GM12878 (cell line): Measurements from ENCODE around the gene PCSK9. TPM values are rescaled to one million over a fixed set of nuclear protein-coding genes. Genes with fewer than 3 reads are reported as not detected.

Experiments
- ATAC-seq: fragments of 200-7000 bp; cut with Tn5 transposase; 3 replicates; pipeline ENCODE4 v1.9.1; 2020; ENCODE audit warnings: mild to moderate bottlenecking, moderate library complexity
- BruUV-seq: library from RNA; stranded (reverse); fragments of 400-500 nt; replicated peaks from 2 replicates; lab custom pipeline; 2021; lab: Mats Ljungman, UMichigan
- CTCF ChIA-PET: fragments of 300-600 bp; sonication (Branson Sonifier 250); formaldehyde crosslinking; extraction: SDS; loops from one replicate; lab custom pipeline; 2021; ENCODE audit warnings: inconsistent platforms; lab: Yijun Ruan, JAX
- POLR2A ChIA-PET: fragments of 350-600 bp; formaldehyde crosslinking; extraction: SDS; loops from one replicate; lab custom pipeline; 2021; ENCODE audit warnings: inconsistent platforms; lab: Charles Lee
- RAD21 ChIA-PET: fragments of 300-600 bp; sonication (Branson Sonifier 250); formaldehyde crosslinking; loops from one replicate; lab custom pipeline; 2023; ENCODE audit warnings: antibody characterized with exemption; ENCODE audit not compliant: unreplicated experiment; lab: Charles Lee
- SMC1A ChIA-PET: fragments of 300-600 bp; sonication (Branson Sonifier 250); formaldehyde crosslinking; loops from one replicate; lab custom pipeline; 2023; ENCODE audit not compliant: unreplicated experiment, uncharacterized antibody; lab: Charles Lee
- DNase-seq: peaks from one replicate; pipeline ENCODE4 v3.0.0-alpha.2; 2011; ENCODE audit warnings: low read depth, low spot score
- FAIRE-seq: peaks from 3 replicates; lab custom pipeline; 2011; peaks lifted over from hg19 to GRCh38; lab: Jason Lieb, UNC
- H2AFZ ChIP-seq: 2 replicates; pipeline ENCODE4 v1.6.0; 2011; ENCODE audit warnings: low read depth, low read length, control low read depth; ENCODE audit not compliant: control insufficient read depth
- H3K27ac ChIP-seq: 2 replicates; pipeline ENCODE4 v1.5.1; 2011; ENCODE audit warnings: control low read depth; ENCODE audit not compliant: control insufficient read depth, insufficient read depth
- H3K27me3 ChIP-seq, 2 experiments: replicated peaks in 1 of 2; 2 replicates each; pipeline versions ENCODE4 v1.6.0 to v1.6.1; 2011; ENCODE audit warnings: low read length in 1 of 2; ENCODE audit not compliant: control insufficient read depth in 2 of 2, insufficient read depth in 2 of 2
- H3K36me3 ChIP-seq, 2 experiments: 2 replicates each; pipeline ENCODE4 v1.5.1; 2011; ENCODE audit warnings: low read length in 1 of 2; ENCODE audit not compliant: control insufficient read depth in 2 of 2, insufficient read depth in 2 of 2
- H3K4me1 ChIP-seq: 2 replicates; pipeline ENCODE4 v1.6.1; 2011; ENCODE audit warnings: mild to moderate bottlenecking, low read length, moderate library complexity, mixed read lengths; ENCODE audit not compliant: control insufficient read depth, insufficient read depth
- H3K4me2 ChIP-seq: 2 replicates; pipeline ENCODE4 v1.6.0; 2011; ENCODE audit warnings: control low read depth; ENCODE audit not compliant: control insufficient read depth, insufficient read depth
- H3K4me3 ChIP-seq: fragments of 200-600 bp; sonication (generic); 2 replicates; pipeline ENCODE4 v1.5.1; 2016
- H3K79me2 ChIP-seq: 2 replicates; pipeline ENCODE4 v1.6.0; 2011; ENCODE audit warnings: low read length; ENCODE audit not compliant: control insufficient read depth, insufficient read depth
- H3K9ac ChIP-seq: 2 replicates; pipeline ENCODE4 v1.8.0; 2011; ENCODE audit warnings: low read length, control low read depth, mixed read lengths; ENCODE audit not compliant: control insufficient read depth, insufficient read depth
- H3K9me3 ChIP-seq: replicated peaks from 3 replicates; pipeline ENCODE4 v1.5.1; 2011; ENCODE audit warnings: mild to moderate bottlenecking, low read length; ENCODE audit not compliant: control insufficient read depth, insufficient read depth
- H4K20me1 ChIP-seq: 2 replicates; pipeline ENCODE4 v1.6.0; 2011; ENCODE audit not compliant: control insufficient read depth, insufficient read depth
- ATF3 ChIP-seq: IDR thresholded peaks from 2 replicates; pipeline ENCODE4 v1.6.1; 2011; ENCODE audit warnings: low read depth, mild to moderate bottlenecking, low read length, moderate library complexity, borderline replicate concordance; ENCODE audit errors: extremely low read depth
- BHLHE40 ChIP-seq, 2 experiments: fragments of 450-650 bp in 1 of 2; IDR thresholded peaks; 2 replicates each; pipeline ENCODE4 v1.6.1; 2011 to 2017; ENCODE audit warnings: low read depth in 2 of 2, borderline replicate concordance in 1 of 2, improper control_type of control experiment in 1 of 2, low read length in 1 of 2, mild to moderate bottlenecking in 1 of 2
- CHD2 ChIP-seq: IDR thresholded peaks from 2 replicates; pipeline ENCODE4 v1.6.1; 2011; ENCODE audit warnings: low read depth, low read length, improper control_type of control experiment, borderline replicate concordance
- CTCF ChIP-seq, 3 experiments: IDR thresholded peaks in 2 of 3; conservative IDR thresholded peaks in 1 of 3; 2 replicates each; pipeline ENCODE4 v1.5.1; 2011; ENCODE audit warnings: low read depth in 3 of 3, low read length in 3 of 3, mild to moderate bottlenecking in 3 of 3, control low read depth in 2 of 3, moderate library complexity in 2 of 3, inconsistent platforms in 1 of 3, mixed read lengths in 1 of 3; ENCODE audit not compliant: control insufficient read depth in 2 of 3, insufficient read depth in 1 of 3; ENCODE audit errors: extremely low read depth in 1 of 3
- ESRRA ChIP-seq: IDR thresholded peaks from 2 replicates; pipeline ENCODE4 v1.6.1; 2012; ENCODE audit warnings: mild to moderate bottlenecking, low read length, improper control_type of control experiment
- NR2C1 ChIP-seq: fragments of 450-650 bp; IDR thresholded peaks from 2 replicates; pipeline ENCODE4 v1.6.1; 2017; ENCODE audit warnings: antibody characterized with exemption, mild to moderate bottlenecking, moderate library complexity
- NR2C2 ChIP-seq: IDR thresholded peaks from 2 replicates; pipeline ENCODE4 v1.6.1; 2011; ENCODE audit warnings: borderline replicate concordance, low read depth; ENCODE audit not compliant: control insufficient read depth, insufficient read length
- POLR2AphosphoS2 ChIP-seq: IDR thresholded peaks from 2 replicates; pipeline ENCODE4 v1.6.1; 2011; ENCODE audit warnings: low read depth, mild to moderate bottlenecking, low read length, improper control_type of control experiment, moderate library complexity
- RELB ChIP-seq: fragments of 450-650 bp; IDR thresholded peaks from 2 replicates; pipeline ENCODE4 v1.6.1; 2017; ENCODE audit warnings: low read depth, mild to moderate bottlenecking, moderate library complexity
- SKIL ChIP-seq: fragments of 450-650 bp; IDR thresholded peaks from 2 replicates; pipeline ENCODE4 v1.6.1; 2017; ENCODE audit warnings: mild to moderate bottlenecking, low read depth, inconsistent platforms; ENCODE audit not compliant: poor library complexity, severe bottlenecking
- WGBS: methylation state at CpG from one replicate; pipeline ENCODE4 v1.1.6; 2016; ENCODE audit warnings: low lambda C conversion rate; ENCODE audit not compliant: insufficient replicate concordance, insufficient coverage; ENCODE audit errors: missing lambda C conversion rate; 5-methylcytosine and 5-hydroxymethylcytosine counted together
- in situ Hi-C: fragments of 300-500 bp; cut with MboI; formaldehyde crosslinking; loops from 9 replicates; pipeline ENCODE4 v1.14.3; 2018; ENCODE audit warnings: mixed read lengths
- intact Hi-C: fragments of 100-400 bp; cut with micrococcal nuclease; formaldehyde crosslinking; loops from one replicate; pipeline ENCODE4 v1.14.2; 2022; ENCODE audit not compliant: unreplicated experiment
- polyA plus RNA-seq, 11 experiments: library from polyadenylated mRNA; depleted of rRNA in 4 of 11; unstranded in 6 of 11; stranded (reverse) in 5 of 11; fragments of >200 nt; fragmentation: Nextera tagmentation in 4 of 11; fragmentation: Illumina TruSeq in 1 of 11; extraction: Ambion mirVana in 4 of 11; extraction: Trizol in 1 of 11; gene quantifications; 1 replicate in 1 of 11; 2 replicates in 10 of 11; pipeline versions ENCODE4 v1.2.1 to v1.2.3, GENCODE V29; 2011 to 2016; ENCODE audit warnings: inconsistent platforms in 2 of 11, missing spikeins in 2 of 11, low read depth in 1 of 11
- total RNA-seq, 4 experiments: library from RNA; depleted of rRNA in 3 of 4; stranded (reverse); fragments of >200 nt in 3 of 4; fragmentation: Illumina TruSeq in 1 of 4; extraction: Trizol in 1 of 4; gene quantifications; 2 replicates each; pipeline versions ENCODE4 v1.2.1 to v1.2.3, GENCODE V29; 2013 to 2021
- TF ChIP-seq, protein P1 (sequence below): IDR thresholded peaks from 2 replicates; pipeline ENCODE4 v1.6.1; 2012; ENCODE audit warnings: low read depth, low read length, improper control_type of control experiment

PCSK9 gene
- total and polyA plus RNA-seq, 10 of the 15 experiments (the other 5 are each of a cell fraction or from before 2014, with no cell fraction given), result 0.03 to 0.15 TPM; not detected in 8

GRCh38 chr1:55010194-55010886 is 29.0 kb upstream of the PCSK9 start (continued):
- TF ChIP-seq CHD2 (no peak), ATF3 (no peak), NR2C2 (no peak), RELB (no peak), ESRRA (no peak), POLR2AphosphoS2 (no peak), NR2C1 (no peak)
- TF ChIP-seq, protein P1, sequence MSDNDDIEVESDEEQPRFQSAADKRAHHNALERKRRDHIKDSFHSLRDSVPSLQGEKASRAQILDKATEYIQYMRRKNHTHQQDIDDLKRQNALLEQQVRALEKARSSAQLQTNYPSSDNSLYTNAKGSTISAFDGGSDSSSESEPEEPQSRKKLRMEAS, result no peak

GRCh38 chr1:55010887-55011217 is 28.5 kb upstream of the PCSK9 start:
- intact Hi-C loops, result no loop called here
- RAD21 ChIA-PET, result no interaction called here
- H3K27ac ChIP-seq, result no peak overlapping the region
- no peak overlapping the region for H3K4me2 ChIP-seq
- no peaks in the 10 kb centered on the region for H3K36me3 ChIP-seq
- no TSS peak for BruUV-seq
- in situ Hi-C loops, result no loop called here
- ATAC-seq (peak; percentile 95), DNase-seq (no peak), FAIRE-seq (no peak)
- H3K4me3 ChIP-seq, result no peak overlapping the region
- peaks cover 0 to 4% of the 10 kb centered on the region in 2 experiments; a peak in 2 of 4 replicates for H3K27me3 ChIP-seq
- SMC1A ChIA-PET, result no interaction called here
- H3K9me3 ChIP-seq, result no peaks in the 10 kb centered on the region; the same call in 2 of the 3 replicates
- CTCF ChIA-PET, result interaction anchor here (0.6 to 14.2 kb wide), 3 partner anchors 9 to 64 kb away, joined by 3 to 218 read pairs (median 4); no protein-coding TSS in a partner anchor
- POLR2A ChIA-PET, result no interaction called here
- no peak overlapping the region for H3K9ac ChIP-seq
- no peaks in the 10 kb centered on the region for H4K20me1 ChIP-seq
- no peak overlapping the region for H2AFZ ChIP-seq
- WGBS, result 21% methylated on average over 7 of the region's 7 CpGs
- H3K4me1 ChIP-seq, result no peaks in the 10 kb centered on the region
- no peaks in the 10 kb centered on the region for H3K79me2 ChIP-seq
- TF ChIP-seq CTCF (IDR thresholded peaks at IDR 0.05 in 2 of 3, conservative IDR thresholded peaks at IDR 0.05 in 1 of 3; ENCODE audit: control insufficient read depth in 2 of 3, extremely low read depth in 1 of 3, insufficient read depth in 1 of 3, low read depth in 3 of 3, low read length in 3 of 3) (peak in 2 of 3 experiments; percentile 33 to 54; a peak in 3 of 6 replicates), SKIL (no peak), BHLHE40 (IDR thresholded peaks at IDR 0.05; ENCODE audit: borderline replicate concordance in 1 of 2, low read depth in 2 of 2, low read length in 1 of 2) (peak in 1 of 2 experiments; percentile 24; a peak in 1 of 4 replicates)
- TF ChIP-seq, all 136 proteins: peak for 2
